Gastroesophageal sphincter (tissue), 3 donors: Measurements from ENCODE around the gene ALG1L2.
"Not testable (repeated sequence)": the region's sequence is repeated elsewhere in the genome, so short reads cannot be mapped to it uniquely, and the experiment has no call there.

ENCODE experiments used
- POLR2AphosphoS5 ChIP-seq: sonication (generic); formaldehyde crosslinking; IDR thresholded peaks from one replicate; pipeline ENCODE4 v1.6.1; 2017; ENCODE audit warnings: antibody characterized with exemption
- TF ChIP-seq, protein P1 (sequence below), 4 experiments: fragments of 200-600 bp in 2 of 4; fragments of 450-650 bp in 2 of 4; sonication (generic) in 1 of 4; IDR thresholded peaks; one replicate each; pipeline ENCODE4 v1.5.1; 2017 to 2019; ENCODE audit warnings: antibody characterized with exemption in 4 of 4, mild to moderate bottlenecking in 2 of 4, moderate library complexity in 2 of 4

DNA sequence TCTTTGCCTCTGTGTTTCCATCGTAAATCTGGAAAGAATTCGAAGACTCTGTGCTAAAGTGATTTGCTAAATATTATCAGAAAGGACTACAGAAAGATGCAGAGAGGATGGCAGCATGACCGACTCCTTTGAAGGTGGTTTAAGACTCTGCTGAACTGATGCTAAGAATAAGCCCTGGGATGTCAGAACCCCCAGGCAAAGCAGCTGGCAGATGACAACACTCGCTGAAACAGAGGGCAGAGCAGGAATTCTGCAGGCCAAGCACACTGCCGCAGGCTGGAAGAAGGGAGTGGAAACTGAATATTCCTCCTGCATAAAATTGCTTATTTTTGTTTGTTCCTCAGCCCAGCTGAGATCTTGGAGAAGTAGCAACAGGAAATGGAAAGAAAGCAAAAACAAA is 29.3 kb upstream of the ALG1L2 start:
- TF ChIP-seq, protein P1, sequence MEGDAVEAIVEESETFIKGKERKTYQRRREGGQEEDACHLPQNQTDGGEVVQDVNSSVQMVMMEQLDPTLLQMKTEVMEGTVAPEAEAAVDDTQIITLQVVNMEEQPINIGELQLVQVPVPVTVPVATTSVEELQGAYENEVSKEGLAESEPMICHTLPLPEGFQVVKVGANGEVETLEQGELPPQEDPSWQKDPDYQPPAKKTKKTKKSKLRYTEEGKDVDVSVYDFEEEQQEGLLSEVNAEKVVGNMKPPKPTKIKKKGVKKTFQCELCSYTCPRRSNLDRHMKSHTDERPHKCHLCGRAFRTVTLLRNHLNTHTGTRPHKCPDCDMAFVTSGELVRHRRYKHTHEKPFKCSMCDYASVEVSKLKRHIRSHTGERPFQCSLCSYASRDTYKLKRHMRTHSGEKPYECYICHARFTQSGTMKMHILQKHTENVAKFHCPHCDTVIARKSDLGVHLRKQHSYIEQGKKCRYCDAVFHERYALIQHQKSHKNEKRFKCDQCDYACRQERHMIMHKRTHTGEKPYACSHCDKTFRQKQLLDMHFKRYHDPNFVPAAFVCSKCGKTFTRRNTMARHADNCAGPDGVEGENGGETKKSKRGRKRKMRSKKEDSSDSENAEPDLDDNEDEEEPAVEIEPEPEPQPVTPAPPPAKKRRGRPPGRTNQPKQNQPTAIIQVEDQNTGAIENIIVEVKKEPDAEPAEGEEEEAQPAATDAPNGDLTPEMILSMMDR (IDR thresholded peaks at IDR 0.05), result not testable (repeated sequence)
- not testable (repeated sequence) for TF ChIP-seq POLR2AphosphoS5
